ENCODE measurements around the gene TRPM6. TPM values are rescaled to one million over a fixed set of nuclear protein-coding genes. Genes with fewer than 3 reads are reported as not detected.

TRPM6 gene
- total and polyA plus RNA-seq, 10 donors, result 0.05 to 9.9 (median 1.7) TPM

DNA sequence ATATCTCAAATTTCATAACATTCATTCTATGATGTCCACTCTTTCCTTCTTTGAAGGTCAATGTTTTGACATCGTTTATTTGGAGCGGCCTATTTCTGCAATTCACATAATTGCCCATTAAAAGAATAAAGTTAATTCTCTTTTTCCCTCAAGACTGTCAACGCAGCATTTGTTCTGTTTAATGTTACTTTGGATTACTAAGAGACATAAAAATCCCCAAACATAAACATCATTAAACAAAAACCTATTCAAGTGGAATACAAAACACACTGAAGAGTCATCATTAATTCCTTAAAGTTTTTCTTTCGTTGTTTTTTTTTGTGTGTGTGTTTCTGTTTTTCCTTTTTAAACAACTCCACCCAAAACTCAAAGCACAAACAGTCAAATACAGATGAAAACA lies 151.1 kb downstream of the TRPM6 start:
- WGBS, 5 donors, result 84 to 92% (median 91%) methylated on average over 4 of the region's 4 CpGs
- H3K27me3 ChIP-seq (replicated peaks in 1 of 7), result peaks cover 0 to 3% (median 0%) of the 10 kb centered on the region in 7 donors
- intact Hi-C loops (cut with DNase I; ENCODE audit: low total_unique reads), result no loop called here

GRCh38 chr9:74735761-74736160 lies 152.0 kb downstream of the TRPM6 start:
- H3K4me1 ChIP-seq, result no peaks in the 10 kb centered on the region
- 57 to 85% (median 82%) methylated on average over 4 of the region's 4 CpGs for WGBS, 5 donors
- intact Hi-C loops (cut with DNase I; ENCODE audit: low total_unique reads), result no loop called here
- H3K36me3 ChIP-seq, result peaks cover 0 to 33% (median 0%) of the 10 kb centered on the region in 6 donors
- H3K9me3 ChIP-seq, result no peaks in the 10 kb centered on the region
- H3K4me3 ChIP-seq, result no peak overlapping the region
- DNase-seq, result no peak
- H3K27ac ChIP-seq, result no peak overlapping the region
- no peaks in the 10 kb centered on the region for H3K27me3 ChIP-seq (replicated peaks in 1 of 7)
- TF ChIP-seq POLR2AphosphoS5 (IDR thresholded peaks at IDR 0.05), result no peak
- no peak for TF ChIP-seq POLR2A (IDR thresholded peaks at IDR 0.05)
- TF ChIP-seq CTCF (IDR thresholded peaks at IDR 0.05 in 8 of 11, conservative IDR thresholded peaks at IDR 0.05 in 3 of 11), result no peak

More for the DNA sequence above, 151.1 kb downstream of the TRPM6 start:
- H3K27ac ChIP-seq, result no peak overlapping the region
- DNase-seq, result no peak
- H3K4me1 ChIP-seq, result no peaks in the 10 kb centered on the region
- H3K4me3 ChIP-seq, result no peak overlapping the region
- no peak for TF ChIP-seq POLR2AphosphoS5 (IDR thresholded peaks at IDR 0.05)
- TF ChIP-seq CTCF (IDR thresholded peaks at IDR 0.05 in 8 of 11, conservative IDR thresholded peaks at IDR 0.05 in 3 of 11), result no peak
- TF ChIP-seq POLR2A (IDR thresholded peaks at IDR 0.05), result no peak
- H3K36me3 ChIP-seq, result peaks cover 0 to 36% (median 0%) of the 10 kb centered on the region in 6 donors
- no peaks in the 10 kb centered on the region for H3K9me3 ChIP-seq

DNA sequence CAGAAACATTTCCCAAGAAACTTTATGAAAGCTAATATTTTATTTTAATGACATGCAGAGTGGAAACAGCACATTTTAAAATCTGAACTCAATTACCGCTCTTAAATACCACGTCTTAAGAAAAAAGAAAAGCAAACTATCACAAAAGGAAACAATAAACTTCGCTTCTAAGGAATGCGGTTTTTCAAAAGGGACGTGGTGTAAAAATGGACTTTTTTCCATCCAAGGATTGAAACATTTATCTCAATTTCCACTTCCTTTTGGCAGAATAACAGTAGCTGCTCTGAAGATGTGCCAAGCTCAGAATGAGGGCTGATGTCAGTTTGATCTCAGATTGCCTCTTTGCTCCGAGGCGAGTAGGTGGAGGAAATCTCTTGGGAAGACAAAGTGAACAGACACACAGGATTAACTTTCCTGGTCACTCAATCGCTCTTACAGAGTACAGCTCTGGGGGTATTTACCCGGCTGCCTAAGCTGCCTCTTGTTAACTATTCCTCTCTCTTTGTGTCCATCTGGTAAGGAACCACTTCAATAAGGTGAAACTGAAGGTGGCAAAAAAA lies 158.5 kb downstream of the TRPM6 start:
- no peak for DNase-seq
- peaks cover 0 to 10% (median 0%) of the 10 kb centered on the region in 7 donors for H3K27me3 ChIP-seq (replicated peaks in 1 of 7)
- intact Hi-C loops (cut with DNase I; ENCODE audit: low total_unique reads), result no loop called here
- H3K4me3 ChIP-seq, result no peak overlapping the region
- H3K4me1 ChIP-seq, result no peaks in the 10 kb centered on the region
- H3K27ac ChIP-seq, result no peak overlapping the region
- H3K9me3 ChIP-seq, result no peaks in the 10 kb centered on the region
- 49 to 65% (median 62%) methylated on average over 9 of the region's 9 CpGs for WGBS, 5 donors
- TF ChIP-seq POLR2A (IDR thresholded peaks at IDR 0.05), result no peak
- TF ChIP-seq CTCF (IDR thresholded peaks at IDR 0.05 in 8 of 11, conservative IDR thresholded peaks at IDR 0.05 in 3 of 11), result no peak
- TF ChIP-seq POLR2AphosphoS5 (IDR thresholded peaks at IDR 0.05), result no peak
- peaks cover 0 to 39% (median 0%) of the 10 kb centered on the region in 6 donors for H3K36me3 ChIP-seq

GRCh38 chr9:74728176-74728575 lies 159.5 kb downstream of the TRPM6 start:
- Histone ChIP-seq H3K9me3 (no peaks in the 10 kb centered on the region), H3K36me3 (peaks cover 0 to 43% (median 0%) of the 10 kb centered on the region in 6 donors), H3K4me1 (no peaks in the 10 kb centered on the region), H3K27me3 (replicated peaks in 1 of 7) (peaks cover 0 to 10% (median 0%) of the 10 kb centered on the region in 7 donors), H3K4me3 (no peak overlapping the region), H3K27ac (no peak overlapping the region)
- TF ChIP-seq POLR2A (IDR thresholded peaks at IDR 0.05), result no peak
- TF ChIP-seq POLR2AphosphoS5 (IDR thresholded peaks at IDR 0.05), result no peak
- TF ChIP-seq CTCF (IDR thresholded peaks at IDR 0.05 in 8 of 11, conservative IDR thresholded peaks at IDR 0.05 in 3 of 11), result no peak
- intact Hi-C loops (cut with DNase I; ENCODE audit: low total_unique reads), result no loop called here
- WGBS, 5 donors, result 79 to 86% (median 84%) methylated on average over 7 of the region's 7 CpGs
- DNase-seq, result no peak

Data from spleen (tissue), 11 donors.